ENCODE measurements around the gene MRPS2. TPM values are rescaled to one million over a fixed set of nuclear protein-coding genes. Genes with fewer than 3 reads are reported as not detected.
"Not testable (repeated sequence)": the region's sequence is repeated elsewhere in the genome, so short reads cannot be mapped to it uniquely, and the experiment has no call there.

The MRPS2 gene
- total and polyA plus RNA-seq, 2 of the 4 experiments (the other 2 are of a cell fraction): 53.1 to 104 TPM

DNA sequence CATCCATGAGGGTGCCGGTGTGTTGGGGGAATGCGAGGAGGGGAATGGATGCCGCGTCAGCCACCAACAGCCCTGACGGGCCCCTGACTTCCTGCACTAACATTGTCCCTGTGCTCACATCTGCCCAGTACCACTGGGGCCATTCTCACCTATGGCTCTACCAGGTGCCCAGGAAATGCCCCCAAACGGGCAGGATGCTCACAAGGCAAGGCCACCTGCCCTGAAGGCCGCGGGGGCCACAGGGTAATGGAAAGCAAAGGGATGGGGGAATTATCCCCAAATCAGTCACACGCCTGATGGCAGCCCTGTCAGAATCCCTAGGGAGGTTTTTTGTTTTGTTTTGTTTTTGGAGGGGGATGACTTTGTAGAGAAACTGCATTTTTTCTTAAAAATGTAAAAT is 13.4 kb downstream of the MRPS2 start:
- dilution Hi-C loops (cut with HindIII; ENCODE audit: low sequenced_read_pairs, unreplicated experiment): not testable (repeated sequence)

More for the DNA sequence above, 13.4 kb downstream of the MRPS2 start:
- H3K9me1 ChIP-seq (ENCODE audit: insufficient read depth, low read length); H4K5ac ChIP-seq (ENCODE audit: low read depth, low read length); intact Hi-C loops (cut with micrococcal nuclease); H3K23ac ChIP-seq (ENCODE audit: low read depth, low read length); H4K91ac ChIP-seq (ENCODE audit: insufficient read depth, low read depth, low read length); H2AK9ac ChIP-seq (replicated peaks; ENCODE audit: low read depth, low read length, poor library complexity); H2AK5ac ChIP-seq (ENCODE audit: low read depth, low read length); H3K4me2 ChIP-seq (ENCODE audit: low read depth, low read length); H3K4ac ChIP-seq (ENCODE audit: low read depth, low read length); CTCF ChIA-PET; ATAC-seq (ENCODE audit: low read depth); H3K9me3 ChIP-seq (ENCODE audit: control insufficient read depth, insufficient read depth, low read length); H4K20me1 ChIP-seq (ENCODE audit: insufficient read depth, low read length); H2BK5ac ChIP-seq (ENCODE audit: low read depth, low read length, poor library complexity, severe bottlenecking); H2AFZ ChIP-seq (replicated peaks; ENCODE audit: low read length, poor library complexity); H3K56ac ChIP-seq (ENCODE audit: extremely low read depth, insufficient read depth, low read length); H3K27me3 ChIP-seq (ENCODE audit: control insufficient read depth, insufficient read depth, low read length); H3K36me3 ChIP-seq (ENCODE audit: control insufficient read depth, insufficient read depth, low read length); H2BK20ac ChIP-seq (ENCODE audit: low read depth, low read length); H4K8ac ChIP-seq (ENCODE audit: low read depth in 2 of 2, low read length in 2 of 2); H2BK120ac ChIP-seq (ENCODE audit: low read depth, low read length); DNase-seq; H3K18ac ChIP-seq (ENCODE audit: low read depth, low read length); H3K14ac ChIP-seq (replicated peaks; ENCODE audit: low read depth, low read length); H3K27ac ChIP-seq (ENCODE audit: insufficient read depth, low read length); POLR2A ChIA-PET (ENCODE audit: unreplicated experiment); H3K79me1 ChIP-seq (ENCODE audit: low read depth in 1 of 2, low read length in 2 of 2); H2BK15ac ChIP-seq (ENCODE audit: low read depth, low read length); H3K4me1 ChIP-seq (ENCODE audit: control insufficient read depth, insufficient read depth, low read length); H3K4me3 ChIP-seq (ENCODE audit: insufficient read depth, low read depth, low read length); BruUV-seq (replicated peaks); in situ Hi-C loops (cut with MboI; ENCODE audit: low sequenced_read_pairs); H3K9ac ChIP-seq (ENCODE audit: low read depth, low read length): not testable (repeated sequence)
- no CpG with 5 or more reads among the region's 9 CpGs for WGBS, 2 experiments (ENCODE audit: extremely low coverage in 2 of 2, insufficient read length in 1 of 2)
